GM20431 (cell line): ENCODE results near the gene PDE4B.
"Not testable (repeated sequence)": the region's sequence is repeated elsewhere in the genome, so short reads cannot be mapped to it uniquely, and the experiment has no call there.

ENCODE experiments used
- in situ Hi-C: fragments of 300-500 bp; cut with MseI, MboI; formaldehyde crosslinking; loops from one replicate; pipeline ENCODE4 v1.15.0; 2020; ENCODE audit warnings: low sequenced_read_pairs; ENCODE audit not compliant: unreplicated experiment

The PDE4B gene

GRCh38 chr1:66033781-66034180 lies 241.1 kb downstream of the PDE4B start:
- in situ Hi-C loops = no loop called here

- in situ Hi-C loops = no loop called here
Observed at GRCh38 chr1:66035616-66036245, 243.0 kb downstream of the PDE4B start.

- in situ Hi-C loops = no loop called here
Observed at GRCh38 chr1:66041654-66042053, 249.0 kb downstream of the PDE4B start.

- in situ Hi-C loops = no loop called here
Observed at GRCh38 chr1:66043186-66043585, 250.5 kb downstream of the PDE4B start.

- in situ Hi-C loops = no loop called here
Observed at GRCh38 chr1:66044912-66045311, 252.2 kb downstream of the PDE4B start.

GRCh38 chr1:66046415-66046814 lies 253.7 kb downstream of the PDE4B start:
- in situ Hi-C loops = no loop called here

GRCh38 chr1:66048011-66048410 lies 255.3 kb downstream of the PDE4B start:
- in situ Hi-C loops = no loop called here

- in situ Hi-C loops = no loop called here
Observed at GRCh38 chr1:66050123-66050522, 257.4 kb downstream of the PDE4B start.

GRCh38 chr1:66050633-66051032 lies 257.9 kb downstream of the PDE4B start:
- in situ Hi-C loops = no loop called here

- in situ Hi-C loops = no loop called here
Observed at GRCh38 chr1:66055092-66055491, 262.4 kb downstream of the PDE4B start.

- in situ Hi-C loops = not testable (repeated sequence)
Observed at GRCh38 chr1:66057448-66057847, 264.8 kb downstream of the PDE4B start.

- in situ Hi-C loops = no loop called here
Observed at GRCh38 chr1:66058558-66058957, 265.9 kb downstream of the PDE4B start.

GRCh38 chr1:66067219-66067618 lies 274.5 kb downstream of the PDE4B start:
- in situ Hi-C loops = not testable (repeated sequence)

- in situ Hi-C loops = no loop called here
Observed at GRCh38 chr1:66069976-66070876, 277.5 kb downstream of the PDE4B start.

- in situ Hi-C loops = no loop called here
Observed at GRCh38 chr1:66073388-66073787, 280.7 kb downstream of the PDE4B start.

- in situ Hi-C loops = no loop called here
Observed at GRCh38 chr1:66074147-66074546, 281.5 kb downstream of the PDE4B start.

- in situ Hi-C loops = no loop called here
Observed at GRCh38 chr1:66078412-66078811, 285.7 kb downstream of the PDE4B start.

- in situ Hi-C loops = no loop called here
Observed at GRCh38 chr1:66083003-66083402, 290.3 kb downstream of the PDE4B start.

- in situ Hi-C loops = no loop called here
Observed at GRCh38 chr1:66084442-66084841, 291.7 kb downstream of the PDE4B start.

GRCh38 chr1:66085600-66085999 lies 292.9 kb downstream of the PDE4B start:
- in situ Hi-C loops = no loop called here

GRCh38 chr1:66088787-66089186 lies 296.1 kb downstream of the PDE4B start:
- in situ Hi-C loops = no loop called here
